HL-60 (cell line): Measurements from ENCODE around the gene SPRED3.

Experiments
- DNase-seq, 2 experiments: peaks; one replicate each; pipeline ENCODE4 v3.0.0-alpha.2; 2010 to 2020; ENCODE audit warnings: low read depth in 1 of 2, low spot score in 1 of 2
- H3K27ac ChIP-seq: fragments of 250-450 bp; sonication (Bioruptor Pico); replicated peaks from 2 replicates; pipeline ENCODE4 v1.5.1; 2020; ENCODE audit warnings: mild to moderate bottlenecking, moderate library complexity
- H3K27me3 ChIP-seq: fragments of 250-450 bp; sonication (Bioruptor Pico); 2 replicates; pipeline ENCODE4 v1.5.1; 2021; ENCODE audit warnings: mild to moderate bottlenecking, moderate library complexity; ENCODE audit not compliant: insufficient read depth, poor library complexity, severe bottlenecking
- H3K4me3 ChIP-seq: replicated peaks from 2 replicates; pipeline ENCODE4 v1.5.1; 2011; ENCODE audit warnings: mild to moderate bottlenecking, control low read depth, low read length; ENCODE audit not compliant: insufficient read depth
- GABPA ChIP-seq: IDR thresholded peaks from 2 replicates; pipeline ENCODE4 v1.6.1; 2012; ENCODE audit warnings: low read depth
- POLR2AphosphoS5 ChIP-seq: IDR thresholded peaks from 2 replicates; pipeline ENCODE4 v1.6.1; 2012; ENCODE audit warnings: low read depth
- REST ChIP-seq: IDR thresholded peaks from 2 replicates; pipeline ENCODE4 v1.6.1; 2012; ENCODE audit warnings: low read depth; ENCODE audit not compliant: insufficient replicate concordance
- SPI1 ChIP-seq: IDR thresholded peaks from 2 replicates; pipeline ENCODE4 v1.6.1; 2012; ENCODE audit warnings: low read depth, mild to moderate bottlenecking, borderline replicate concordance
- TF ChIP-seq, protein P1 (sequence below): IDR thresholded peaks from one replicate; pipeline ENCODE4 v1.5.1; 2011; ENCODE audit warnings: low read length, control low read depth, inconsistent platforms; ENCODE audit not compliant: insufficient read depth

The SPRED3 gene

DNA sequence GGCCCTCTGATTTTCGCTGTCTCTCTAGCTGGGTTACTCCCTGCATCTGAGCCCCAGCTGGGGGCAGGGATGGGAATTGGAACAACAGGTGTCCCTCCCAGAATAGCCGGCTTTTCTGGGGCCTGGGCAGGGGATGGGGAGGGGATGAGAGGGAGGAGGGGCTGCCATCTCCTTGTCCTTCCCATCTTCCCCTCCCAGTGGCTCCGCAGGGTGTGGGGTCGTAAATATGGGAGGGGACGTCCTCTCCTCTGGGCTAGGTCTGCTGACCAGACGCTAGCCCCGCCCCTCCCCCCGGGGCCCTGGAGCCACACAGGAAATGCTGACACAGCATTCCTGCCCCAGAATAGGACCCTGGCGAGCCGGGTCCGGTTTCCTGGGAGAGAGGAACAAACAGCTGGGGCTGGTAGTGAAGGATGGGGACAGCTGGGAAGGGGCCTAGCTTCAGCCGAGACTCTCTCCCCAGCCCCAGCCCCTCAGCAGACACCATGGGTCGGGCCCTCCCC, 46.1 kb downstream of the SPRED3 start:
- DNase-seq, result no peak
- no peak overlapping the region for H3K4me3 ChIP-seq
- TF ChIP-seq POLR2AphosphoS5 (no peak), REST (no peak)
- H3K27me3 ChIP-seq, result peaks cover 2% of the 10 kb centered on the region
- no peak overlapping the region for H3K27ac ChIP-seq

DNA sequence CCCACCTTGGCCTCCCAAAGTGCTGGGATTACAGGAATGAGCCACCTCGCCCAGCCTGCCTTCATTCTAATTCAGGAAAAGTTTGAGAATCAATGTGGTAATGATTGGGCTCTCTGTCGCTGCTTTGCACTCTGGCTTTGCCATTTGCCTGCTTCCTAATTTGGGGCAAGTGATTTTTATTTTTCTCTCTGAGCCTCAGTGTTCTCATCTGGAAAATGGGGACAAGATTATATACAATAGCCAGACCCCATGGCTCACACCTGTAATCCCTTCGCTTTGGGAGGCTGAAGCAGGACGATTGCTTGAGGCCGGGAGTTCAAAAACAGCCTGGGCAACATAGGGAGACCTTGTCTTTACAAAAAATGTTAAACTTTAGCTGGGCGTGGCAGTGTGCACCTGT, 48.8 kb downstream of the SPRED3 start:
- Histone ChIP-seq H3K27ac (no peak overlapping the region), H3K27me3 (peaks cover 2% of the 10 kb centered on the region), H3K4me3 (no peak overlapping the region)
- DNase-seq, result no peak
- no peak for TF ChIP-seq SPI1
- TF ChIP-seq, protein P1, sequence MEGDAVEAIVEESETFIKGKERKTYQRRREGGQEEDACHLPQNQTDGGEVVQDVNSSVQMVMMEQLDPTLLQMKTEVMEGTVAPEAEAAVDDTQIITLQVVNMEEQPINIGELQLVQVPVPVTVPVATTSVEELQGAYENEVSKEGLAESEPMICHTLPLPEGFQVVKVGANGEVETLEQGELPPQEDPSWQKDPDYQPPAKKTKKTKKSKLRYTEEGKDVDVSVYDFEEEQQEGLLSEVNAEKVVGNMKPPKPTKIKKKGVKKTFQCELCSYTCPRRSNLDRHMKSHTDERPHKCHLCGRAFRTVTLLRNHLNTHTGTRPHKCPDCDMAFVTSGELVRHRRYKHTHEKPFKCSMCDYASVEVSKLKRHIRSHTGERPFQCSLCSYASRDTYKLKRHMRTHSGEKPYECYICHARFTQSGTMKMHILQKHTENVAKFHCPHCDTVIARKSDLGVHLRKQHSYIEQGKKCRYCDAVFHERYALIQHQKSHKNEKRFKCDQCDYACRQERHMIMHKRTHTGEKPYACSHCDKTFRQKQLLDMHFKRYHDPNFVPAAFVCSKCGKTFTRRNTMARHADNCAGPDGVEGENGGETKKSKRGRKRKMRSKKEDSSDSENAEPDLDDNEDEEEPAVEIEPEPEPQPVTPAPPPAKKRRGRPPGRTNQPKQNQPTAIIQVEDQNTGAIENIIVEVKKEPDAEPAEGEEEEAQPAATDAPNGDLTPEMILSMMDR, result no peak

- Histone ChIP-seq H3K27me3 (peaks cover 2% of the 10 kb centered on the region), H3K27ac (no peak overlapping the region), H3K4me3 (no peak overlapping the region)
- no peak for DNase-seq
- TF ChIP-seq, protein P1, result no peak
- no peak for TF ChIP-seq SPI1
- no peak for TF ChIP-seq GABPA
- TF ChIP-seq REST, result no peak
- no peak for TF ChIP-seq POLR2AphosphoS5
Observed at GRCh38 chr19:38437917-38438316, 49.4 kb downstream of the SPRED3 start.

DNA sequence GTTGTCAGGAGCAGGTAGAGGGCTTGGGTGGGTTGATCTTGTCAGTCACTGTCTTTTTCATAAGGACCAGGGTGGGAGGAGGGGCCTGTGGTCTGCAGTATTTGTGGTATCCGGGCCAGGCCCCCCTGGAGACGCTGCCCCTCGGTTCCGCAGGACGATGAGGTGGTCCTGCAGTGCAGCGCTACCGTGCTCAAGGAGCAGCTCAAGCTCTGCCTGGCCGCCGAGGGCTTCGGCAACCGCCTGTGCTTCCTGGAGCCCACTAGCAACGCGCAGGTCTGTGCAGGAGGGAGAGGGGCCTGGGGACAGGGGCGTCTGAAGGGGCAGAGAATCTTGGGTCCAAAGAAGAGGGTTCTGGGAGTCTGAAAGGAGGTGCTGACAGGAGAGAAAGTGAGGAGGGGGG, 52.1 kb downstream of the SPRED3 start:
- Histone ChIP-seq H3K4me3 (no peak overlapping the region), H3K27ac (no peak overlapping the region), H3K27me3 (no peaks in the 10 kb centered on the region)
- TF ChIP-seq REST (no peak), SPI1 (no peak), POLR2AphosphoS5 (no peak)
- no peak for DNase-seq
